ENCODE measurements around the gene STPG4. TPM values are rescaled to one million over a fixed set of nuclear protein-coding genes. Genes with fewer than 3 reads are reported as not detected.

The STPG4 gene
- total and polyA plus RNA-seq, 2 of the 8 experiments (the other 6 are each of a cell fraction or from before 2014, with no cell fraction given), result 0.28 TPM; not detected in 1

DNA sequence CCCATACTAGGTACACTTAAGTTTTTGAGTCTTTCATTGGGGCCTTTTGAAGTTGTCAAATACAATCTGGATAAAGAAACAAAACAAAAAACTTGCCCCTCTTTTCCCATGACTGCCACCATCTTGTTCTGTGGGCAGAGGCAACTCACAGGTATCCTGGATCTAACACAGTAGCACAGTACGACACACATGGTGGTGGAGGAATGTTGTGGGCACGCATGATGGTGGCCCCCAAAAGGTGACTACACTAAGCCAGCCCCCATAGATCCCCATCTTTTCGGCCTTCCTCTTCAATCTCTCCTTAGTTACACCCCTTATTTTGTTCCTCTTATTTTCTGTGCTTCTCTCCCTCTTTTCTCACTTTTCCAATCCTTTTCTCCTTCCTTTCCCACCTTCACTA is 4.5 kb upstream of the STPG4 start:
- CTCF ChIA-PET (ENCODE audit: partially characterized antibody), result interaction anchor here (0.6 kb wide), 2 partner anchors 94 to 113 kb away, joined by 3 read pairs; no protein-coding TSS in a partner anchor

More for the DNA sequence above, 4.5 kb upstream of the STPG4 start:
- Histone ChIP-seq H3K27me3 (replicated peaks in 1 of 4; ENCODE audit: control insufficient read depth in 3 of 4, extremely low read depth in 1 of 4, insufficient read depth in 3 of 4, low read length in 3 of 4) (no peaks in the 10 kb centered on the region), H2BK15ac (ENCODE audit: low read length) (no peak overlapping the region), H3K4ac (replicated peaks; ENCODE audit: insufficient read length, low read depth, low read length) (no peak overlapping the region), H4K91ac (replicated peaks; ENCODE audit: insufficient read length, low read length) (no peak overlapping the region), H4K20me1 (replicated peaks in 1 of 2; ENCODE audit: control insufficient read depth in 1 of 2, insufficient read depth in 2 of 2, low read length in 2 of 2) (peaks cover 2 to 7% of the 10 kb centered on the region in 2 experiments), H3K9me3 (ENCODE audit: insufficient read depth in 2 of 2, low read depth in 1 of 2, low read length in 1 of 2) (no peaks in the 10 kb centered on the region), H3K79me1 (ENCODE audit: low read depth, low read length) (no peaks in the 10 kb centered on the region), H3K23ac (ENCODE audit: insufficient read length) (no peak overlapping the region), H3K36me3 (ENCODE audit: control insufficient read depth in 2 of 4, insufficient read depth in 4 of 4, low read length in 3 of 4) (peaks cover 6 to 48% (median 34%) of the 10 kb centered on the region in 4 experiments), H4K5ac (ENCODE audit: insufficient read length, low read depth, low read length) (no peak overlapping the region), H2BK120ac (replicated peaks; ENCODE audit: low read depth, low read length) (no peak overlapping the region), H2BK12ac (ENCODE audit: low read depth, low read length) (no peak overlapping the region), H3K56ac (replicated peaks; ENCODE audit: insufficient read length, low read depth, low read length) (no peak overlapping the region), H3K18ac (ENCODE audit: extremely low read depth, low read length) (no peak overlapping the region), H3K9ac (replicated peaks in 1 of 4; ENCODE audit: extremely low read depth in 1 of 4, low read depth in 3 of 4, low read length in 3 of 4) (no peak overlapping the region), H3K23me2 (ENCODE audit: low read depth, low read length) (no peaks in the 10 kb centered on the region), H3K79me2 (ENCODE audit: control insufficient read depth in 1 of 2, insufficient read depth in 2 of 2, low read length in 2 of 2) (peaks cover 1 to 24% of the 10 kb centered on the region in 2 experiments; a peak in 3 of 4 replicates), H2BK20ac (ENCODE audit: low read length) (no peak overlapping the region), H3K4me2 (ENCODE audit: insufficient read depth in 1 of 2, low read depth in 2 of 2, low read length in 2 of 2) (no peak overlapping the region), H3K4me1 (replicated peaks in 1 of 4; ENCODE audit: control insufficient read depth in 3 of 4, insufficient read depth in 4 of 4, low read length in 3 of 4) (no peaks in the 10 kb centered on the region), H2AK5ac (ENCODE audit: low read depth, low read length) (no peak overlapping the region), H3K4me3 (ENCODE audit: extremely low read depth in 1 of 4, insufficient read depth in 2 of 4, low read depth in 3 of 4, low read length in 4 of 4) (no peak overlapping the region), H2AFZ (ENCODE audit: low read length) (no peak overlapping the region), H3K27ac (ENCODE audit: low read depth, low read length) (no peak overlapping the region), H3K14ac (ENCODE audit: insufficient read length) (no peak overlapping the region), H4K8ac (ENCODE audit: extremely low read depth, insufficient read depth, low read length) (no peak overlapping the region), H2BK5ac (ENCODE audit: low read depth, low read length) (no peak overlapping the region)
- 94% methylated on average over 3 of the region's 3 CpGs; no CpG with 5 or more reads in 1 of the 2 experiments for WGBS, 2 experiments (ENCODE audit: extremely low coverage in 1 of 2, insufficient coverage in 1 of 2, insufficient read length in 1 of 2, insufficient replicate concordance in 2 of 2, low coverage in 1 of 2, low lambda C conversion rate in 2 of 2, missing lambda C conversion rate in 1 of 2)
- POLR2A ChIA-PET (ENCODE audit: partially characterized antibody), result interaction anchor here (0.6 to 1.1 kb wide), 5 partner anchors 9 to 122 kb away, joined by 3 to 4 read pairs (median 3); no protein-coding TSS in a partner anchor
- DNase-seq (ENCODE audit: low read depth in 1 of 2, low spot score in 2 of 2), result no peak
- no peak for FAIRE-seq
- TF ChIP-seq POLR2AphosphoS5 (IDR thresholded peaks at IDR 0.05; ENCODE audit: low read depth, low read length), result peak; percentile 86
- no peak for TF ChIP-seq CHD2 (IDR thresholded peaks at IDR 0.05; ENCODE audit: low read length)
- peak; percentile 30 to 37; a peak in 2 of 3 replicates for TF ChIP-seq POLR2A (IDR thresholded peaks at IDR 0.05; ENCODE audit: control extremely low read depth in 1 of 2, low read depth in 2 of 2, low read length in 2 of 2)

All from H1 (cell line).